HG03060 (cell line): ENCODE results near the gene TSPAN17.
"Not testable (repeated sequence)": the region's sequence is repeated elsewhere in the genome, so short reads cannot be mapped to it uniquely, and the experiment has no call there.

ENCODE experiments used
- ATAC-seq: cut with Tn5 transposase; IDR thresholded peaks from one replicate; pipeline ENCODE4 v1.9.1; 2021; ENCODE audit warnings: low read depth, moderate number of reproducible peaks; ENCODE audit not compliant: unreplicated experiment

TSPAN17 gene

DNA sequence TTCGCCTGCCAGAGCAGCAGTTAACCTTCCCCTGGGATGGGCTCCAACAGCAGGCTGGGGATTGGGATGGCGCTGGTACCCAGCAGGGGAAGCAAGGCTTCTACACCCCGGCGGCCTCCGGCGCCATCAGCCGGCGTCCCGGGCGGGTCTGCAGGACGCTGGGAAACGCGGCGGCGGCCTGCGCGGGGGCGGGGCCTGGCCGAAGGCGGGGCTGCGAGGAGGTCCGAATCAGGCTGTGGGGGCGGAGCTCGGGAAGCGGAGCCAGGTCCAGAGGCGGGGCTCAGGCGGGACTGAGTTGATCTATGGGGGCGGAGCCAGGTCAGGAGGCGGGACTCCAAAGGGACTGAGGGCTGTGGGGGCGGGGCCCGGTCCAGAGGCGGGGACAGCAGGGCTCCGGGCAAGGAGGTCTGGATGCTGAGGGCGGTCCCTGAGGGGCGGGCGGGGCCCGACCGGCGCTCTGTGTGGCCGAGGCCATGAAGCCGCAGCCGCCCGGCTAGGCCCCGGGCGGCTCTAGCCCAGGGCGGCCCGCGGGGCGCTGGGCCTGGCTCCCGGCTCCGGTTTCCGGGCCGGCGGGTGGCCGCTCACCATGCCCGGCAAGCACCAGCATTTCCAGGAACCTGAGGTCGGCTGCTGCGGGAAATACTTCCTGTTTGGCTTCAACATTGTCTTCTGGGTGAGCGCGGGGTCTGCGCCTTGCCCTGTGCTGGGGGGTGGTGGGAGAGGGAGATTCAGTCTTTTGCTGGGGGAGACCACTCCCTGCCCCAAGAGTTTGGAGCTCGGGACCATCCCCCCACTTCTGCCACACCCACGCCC is at the start of gene TSPAN17:
Gene TSPAN17 (plus strand): TSS at position 455 of the 813 bp plus-strand sequence. CDS start 132 bp downstream, at position 587.
- peak; percentile 84 for ATAC-seq

- ATAC-seq: not testable (repeated sequence)
Observed at GRCh38 chr5:176599749-176600430, 47.4 kb upstream of the TSPAN17 start.

DNA sequence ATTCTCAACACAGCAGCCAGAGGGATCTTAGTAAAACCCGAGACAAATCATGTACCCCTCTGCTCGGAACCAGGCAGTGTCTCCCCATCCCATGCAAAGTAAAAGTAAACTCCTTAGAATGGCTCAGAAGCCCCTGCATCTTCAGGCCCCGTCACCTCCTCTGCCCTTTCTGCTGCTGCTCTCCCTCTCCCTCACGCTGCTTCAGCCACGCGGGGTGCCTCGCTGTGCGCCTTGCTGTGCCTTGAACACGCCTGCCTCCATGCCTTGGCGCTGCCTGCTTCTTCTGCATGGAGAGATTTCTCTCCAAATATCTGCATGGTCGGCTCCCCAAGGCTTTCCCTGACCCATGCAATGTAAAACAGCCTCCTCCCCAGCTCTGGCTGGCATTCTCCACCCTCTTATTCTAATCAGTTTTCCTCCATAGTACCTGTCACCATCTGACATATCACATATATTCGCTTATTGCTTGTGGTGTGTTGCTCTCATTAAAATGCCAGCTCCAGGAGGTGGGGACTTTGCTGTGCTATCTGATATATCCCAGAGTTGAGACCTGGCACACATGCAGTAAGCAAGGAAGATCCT is 45.3 kb upstream of the TSPAN17 start:
- ATAC-seq: no peak

GRCh38 chr5:176603091-176603490 is 44.2 kb upstream of the TSPAN17 start:
- no peak for ATAC-seq

DNA sequence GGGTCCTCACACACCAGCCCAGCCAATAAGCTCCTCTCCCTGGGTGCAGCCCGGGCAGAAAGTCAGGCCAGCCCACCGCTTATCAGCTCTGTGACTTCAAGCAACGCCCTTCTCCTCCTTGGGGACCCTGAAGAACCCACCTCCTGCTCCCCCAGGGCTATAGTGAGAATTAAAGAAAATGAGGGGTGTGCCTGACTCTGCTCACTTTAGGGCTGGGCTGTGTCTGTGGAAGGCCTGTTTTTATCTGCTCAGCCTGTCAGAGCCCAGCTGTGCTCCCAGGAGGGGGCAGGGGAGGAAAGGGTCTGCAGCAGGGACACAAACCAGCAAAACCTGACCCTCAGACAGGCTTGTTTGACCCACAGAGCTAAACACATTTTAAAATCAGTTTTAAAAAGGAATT is 41.3 kb upstream of the TSPAN17 start:
- no peak for ATAC-seq

DNA sequence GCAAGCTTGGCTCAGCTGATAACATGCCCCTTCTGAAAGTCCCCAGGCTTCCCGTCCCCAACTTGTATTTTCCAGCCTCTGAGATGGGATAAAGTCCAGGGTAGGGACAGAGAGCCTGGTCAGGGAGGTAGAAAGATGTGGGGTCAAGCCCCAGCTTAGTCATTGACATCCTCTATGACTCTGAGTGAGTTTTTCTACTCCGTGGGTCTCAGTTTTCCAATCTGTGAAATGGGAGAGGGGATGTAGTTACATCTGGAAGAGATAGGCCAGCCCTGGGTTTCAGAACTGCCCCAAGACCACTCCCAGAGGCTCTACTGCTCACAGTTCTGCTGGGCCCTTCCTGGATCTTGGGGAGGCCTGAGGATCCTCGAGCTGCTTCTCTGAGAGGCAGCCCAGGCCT is 40.4 kb upstream of the TSPAN17 start:
- no peak for ATAC-seq

DNA sequence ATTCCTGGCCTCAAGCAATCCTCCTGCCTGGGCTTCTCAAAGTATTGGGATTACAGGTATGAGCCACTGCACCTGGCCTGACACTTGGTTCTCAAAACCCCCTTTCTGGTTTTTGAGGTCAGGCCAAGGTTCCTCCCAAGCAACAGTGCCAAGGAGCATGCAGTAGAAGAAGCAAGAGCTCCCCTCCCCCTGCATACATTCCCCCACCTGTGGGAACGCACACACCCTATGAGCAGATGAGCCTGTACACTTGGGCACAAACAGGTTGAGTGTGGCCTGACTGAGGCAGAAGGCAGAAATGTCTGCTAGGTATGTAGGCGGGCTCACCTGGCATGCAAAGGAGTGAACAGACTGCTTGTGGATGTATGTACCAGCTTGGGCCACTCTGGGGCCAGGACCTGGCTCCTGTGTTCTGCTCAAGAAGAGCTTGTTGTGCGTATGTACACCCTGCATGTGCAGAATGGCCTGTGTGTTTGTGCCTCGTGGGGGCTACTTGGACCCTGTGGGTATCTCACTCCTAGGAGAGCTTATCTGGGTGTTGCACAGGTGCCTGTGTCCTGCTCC is 39.1 kb upstream of the TSPAN17 start:
- ATAC-seq: no peak

DNA sequence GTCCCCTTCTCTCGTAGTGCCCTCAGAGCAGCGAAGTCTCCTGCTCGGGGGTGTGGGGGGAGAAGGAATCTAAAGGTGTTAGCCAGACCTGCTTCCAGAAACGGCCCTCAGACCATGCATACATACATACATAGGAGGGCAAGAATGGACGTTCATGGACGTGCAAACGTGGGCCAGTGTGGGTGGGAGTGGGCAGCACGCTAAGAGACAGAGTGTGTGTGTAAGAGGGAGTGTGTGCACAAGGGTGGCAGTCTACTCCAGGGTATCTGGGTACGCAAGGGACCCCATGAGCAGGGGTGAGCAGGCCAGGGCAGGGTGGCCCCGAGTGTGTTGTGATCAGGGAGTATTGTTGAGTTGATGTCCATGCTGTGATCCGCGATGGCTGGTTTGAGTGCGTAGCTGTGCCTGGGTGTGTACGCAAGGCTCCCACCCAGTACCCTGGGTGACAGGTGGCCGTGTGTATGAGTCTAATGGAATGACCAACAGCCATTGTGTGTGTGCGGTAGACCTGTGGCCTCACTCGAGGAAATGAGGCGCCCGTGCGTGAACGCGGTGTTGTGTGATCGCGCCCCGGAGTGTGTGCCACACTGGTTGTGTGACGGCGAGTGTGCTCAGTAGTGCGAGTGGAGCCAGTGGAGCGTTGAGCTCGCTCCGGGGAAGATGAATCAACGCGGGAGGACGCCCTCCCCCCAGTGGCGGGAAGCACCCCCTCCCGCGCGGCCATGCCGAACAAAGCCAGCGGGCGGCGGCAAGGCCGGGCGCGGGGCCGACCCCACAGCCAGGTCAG is 38.2 kb upstream of the TSPAN17 start:
- no peak for ATAC-seq

DNA sequence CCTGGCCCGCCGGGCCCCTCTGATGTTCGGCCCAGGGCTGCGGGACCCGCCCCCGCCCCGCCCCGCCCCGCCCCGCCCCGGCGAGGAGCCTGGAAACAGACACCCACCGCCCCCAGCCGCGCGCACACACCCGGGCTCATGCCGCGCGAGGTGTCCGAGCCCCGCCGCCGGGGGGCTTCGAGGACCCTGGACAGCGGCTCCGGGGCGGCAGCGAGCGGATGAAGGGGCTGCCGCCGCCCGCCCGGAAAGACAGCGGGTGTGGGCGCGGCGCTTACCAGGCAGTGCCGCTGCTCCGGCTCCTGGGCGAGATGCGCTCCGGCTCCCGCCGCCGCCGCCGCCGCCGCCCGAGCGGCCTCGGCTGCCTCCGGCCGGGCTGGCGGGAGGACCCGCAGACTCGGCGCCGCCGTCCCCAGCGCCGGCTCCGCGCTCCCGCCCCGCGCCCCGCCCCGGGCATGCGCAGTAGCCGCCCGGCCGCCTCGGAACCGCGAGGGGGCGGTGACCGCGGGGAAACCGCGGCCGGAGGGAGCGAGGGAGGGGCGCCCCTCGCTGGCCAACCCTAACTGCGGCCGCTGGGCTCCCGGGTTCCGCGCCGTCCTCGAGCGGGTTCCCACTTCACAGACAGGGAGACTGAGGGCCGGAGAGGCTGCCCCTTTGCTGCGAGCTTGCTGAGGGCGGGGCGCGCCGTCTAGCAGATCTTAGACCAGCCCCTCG is 37.4 kb upstream of the TSPAN17 start, which contains the start of gene GPRIN1:
Gene GPRIN1 (minus strand): TSS at position 433 of the 711 bp plus-strand sequence. CDS start 10,322 bp downstream, outside the sequence.
- ATAC-seq: no peak

DNA sequence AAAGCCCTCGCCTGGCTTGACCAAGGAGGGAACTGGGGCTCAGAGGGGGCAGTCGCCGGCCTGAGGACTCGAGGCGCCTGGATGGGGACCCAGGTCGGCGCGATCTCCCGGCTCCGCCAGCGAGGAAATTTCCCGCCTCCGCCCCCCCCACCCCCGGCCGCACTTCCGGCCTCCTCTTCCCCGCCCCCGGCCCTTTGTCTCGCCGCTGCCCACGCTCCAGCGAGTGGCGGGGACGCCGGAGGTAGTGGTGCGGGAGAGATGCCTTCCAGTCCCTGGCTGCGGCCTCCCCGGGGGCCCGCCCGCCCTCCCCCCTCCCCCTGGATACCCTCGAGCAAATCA is 36.9 kb upstream of the TSPAN17 start:
- ATAC-seq: no peak

DNA sequence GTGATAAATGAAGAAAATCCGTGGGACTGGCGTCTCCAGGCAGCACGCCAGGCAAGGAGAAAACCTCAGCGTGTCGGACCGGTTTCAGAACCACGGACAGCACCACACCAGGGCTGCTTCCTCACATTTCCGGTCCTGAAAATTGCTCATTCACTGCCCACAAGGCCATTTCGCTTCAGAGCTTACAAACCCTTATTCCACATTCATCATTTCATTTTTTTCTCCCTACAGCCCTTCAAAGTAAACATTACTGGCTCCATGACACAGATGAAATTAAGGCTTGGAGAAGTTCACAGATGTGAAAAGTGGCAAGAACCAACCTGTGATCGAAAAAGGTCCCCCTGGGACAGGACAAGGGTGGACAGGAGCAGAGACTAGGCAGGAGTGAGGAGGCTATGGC is 35.8 kb upstream of the TSPAN17 start:
- ATAC-seq: no peak

DNA sequence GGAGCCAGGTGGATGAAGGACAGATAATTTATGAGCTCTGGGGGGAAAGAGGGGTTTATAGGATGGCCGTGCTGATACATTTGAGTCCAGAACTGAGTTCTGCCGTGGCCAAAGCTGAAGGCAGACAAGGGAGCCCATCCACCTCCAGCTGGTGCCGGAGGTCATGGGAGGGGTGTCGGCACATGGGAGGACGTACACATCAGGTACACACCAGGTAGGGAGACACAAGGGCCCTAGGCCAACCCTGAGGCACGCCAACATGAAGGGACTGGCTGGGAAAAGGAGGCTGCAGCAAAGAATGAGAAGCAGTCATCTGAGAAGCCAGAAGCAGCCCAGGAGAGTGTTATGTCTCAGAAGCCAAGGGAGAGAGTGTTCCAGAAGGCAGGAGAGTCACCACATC is 35.3 kb upstream of the TSPAN17 start:
- ATAC-seq: no peak

GRCh38 chr5:176612855-176613254 is 34.4 kb upstream of the TSPAN17 start:
- no peak for ATAC-seq

- ATAC-seq: no peak
Observed at GRCh38 chr5:176614805-176615478, 32.3 kb upstream of the TSPAN17 start.

GRCh38 chr5:176616511-176616910 is 30.8 kb upstream of the TSPAN17 start:
- ATAC-seq: no peak

- ATAC-seq: no peak
Observed at GRCh38 chr5:176618783-176619182, 28.5 kb upstream of the TSPAN17 start.

DNA sequence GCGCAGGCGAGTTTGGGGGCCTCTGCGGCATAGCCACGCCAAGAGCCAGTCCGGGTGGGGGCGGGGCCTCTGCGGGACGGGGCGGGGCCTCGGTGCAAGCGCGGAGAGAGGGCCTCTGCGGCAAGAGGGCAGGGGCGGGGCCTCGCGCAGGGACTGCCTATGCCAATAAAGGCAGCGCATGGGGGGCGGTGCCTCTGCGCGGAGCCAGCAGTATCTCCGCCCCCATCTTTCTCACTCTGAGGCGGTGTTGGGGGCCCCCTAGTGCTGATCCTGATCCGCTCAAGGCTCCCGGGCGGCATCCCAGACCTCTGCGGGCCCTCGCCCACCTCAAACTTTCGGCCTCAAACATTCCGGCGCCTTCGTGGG is 28.1 kb upstream of the TSPAN17 start:
- ATAC-seq: no peak

- ATAC-seq: no peak
Observed at GRCh38 chr5:176619569-176620332, 27.5 kb upstream of the TSPAN17 start.
